Fibroblast of mammary gland (primary cell): Measurements from ENCODE around the gene KLK7.

Experiments
- DNase-seq: peaks from one replicate; pipeline ENCODE4 v3.0.0-alpha.2; 2010; ENCODE audit warnings: low read depth
- H3K4me3 ChIP-seq: 2 replicates; pipeline ENCODE4 v1.5.1; 2011; ENCODE audit warnings: low read depth, mild to moderate bottlenecking, low read length, moderate library complexity; ENCODE audit not compliant: control insufficient read depth
- TF ChIP-seq, protein P1 (sequence below): conservative IDR thresholded peaks from 2 replicates; pipeline ENCODE4 v1.5.1; 2011; ENCODE audit warnings: low read depth, low read length, inconsistent platforms; ENCODE audit not compliant: control insufficient read depth, insufficient read depth

Gene KLK7

DNA sequence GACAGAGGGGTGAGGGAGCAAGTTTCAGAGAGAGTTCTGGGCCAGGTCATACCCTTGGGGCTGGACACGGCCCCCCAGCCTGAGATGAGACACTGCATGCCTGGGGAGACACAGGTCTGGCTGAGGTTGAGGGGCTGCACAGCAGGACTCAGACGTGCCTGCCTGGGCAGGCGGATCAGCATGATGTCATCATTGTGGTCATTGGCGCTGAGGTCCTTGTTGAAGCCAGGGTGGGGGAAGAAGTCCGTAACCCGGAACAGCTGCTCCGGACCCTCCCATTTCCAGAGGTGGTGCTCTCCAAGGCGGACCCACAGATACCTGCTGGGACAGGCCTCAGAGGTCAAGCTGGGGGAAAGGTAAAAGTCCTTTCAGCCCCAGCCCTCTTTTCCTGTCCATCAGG, 22.7 kb upstream of the KLK7 start:
- TF ChIP-seq, protein P1, sequence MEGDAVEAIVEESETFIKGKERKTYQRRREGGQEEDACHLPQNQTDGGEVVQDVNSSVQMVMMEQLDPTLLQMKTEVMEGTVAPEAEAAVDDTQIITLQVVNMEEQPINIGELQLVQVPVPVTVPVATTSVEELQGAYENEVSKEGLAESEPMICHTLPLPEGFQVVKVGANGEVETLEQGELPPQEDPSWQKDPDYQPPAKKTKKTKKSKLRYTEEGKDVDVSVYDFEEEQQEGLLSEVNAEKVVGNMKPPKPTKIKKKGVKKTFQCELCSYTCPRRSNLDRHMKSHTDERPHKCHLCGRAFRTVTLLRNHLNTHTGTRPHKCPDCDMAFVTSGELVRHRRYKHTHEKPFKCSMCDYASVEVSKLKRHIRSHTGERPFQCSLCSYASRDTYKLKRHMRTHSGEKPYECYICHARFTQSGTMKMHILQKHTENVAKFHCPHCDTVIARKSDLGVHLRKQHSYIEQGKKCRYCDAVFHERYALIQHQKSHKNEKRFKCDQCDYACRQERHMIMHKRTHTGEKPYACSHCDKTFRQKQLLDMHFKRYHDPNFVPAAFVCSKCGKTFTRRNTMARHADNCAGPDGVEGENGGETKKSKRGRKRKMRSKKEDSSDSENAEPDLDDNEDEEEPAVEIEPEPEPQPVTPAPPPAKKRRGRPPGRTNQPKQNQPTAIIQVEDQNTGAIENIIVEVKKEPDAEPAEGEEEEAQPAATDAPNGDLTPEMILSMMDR = no peak
- H3K4me3 ChIP-seq = no peak overlapping the region
- DNase-seq = no peak

DNA sequence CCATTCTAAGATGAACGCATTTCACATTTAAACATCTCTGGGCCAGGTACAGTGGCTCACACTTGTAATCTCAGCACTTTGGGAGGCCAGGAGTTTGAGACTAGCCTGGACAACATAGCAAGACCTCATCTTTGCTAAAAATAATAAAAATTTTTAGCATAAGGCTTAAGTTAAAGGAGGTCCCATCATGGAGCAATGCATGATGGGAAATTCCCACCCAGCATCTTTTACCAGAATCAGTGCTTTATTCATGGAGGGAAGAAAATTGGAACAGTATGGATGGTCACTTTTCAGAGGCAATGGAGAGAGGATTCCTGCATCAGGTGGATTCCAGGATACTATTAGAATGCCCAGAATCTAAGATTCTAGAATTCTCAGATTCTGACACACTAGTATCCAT, 21.5 kb upstream of the KLK7 start:
- DNase-seq = no peak
- TF ChIP-seq, protein P1 = no peak
- H3K4me3 ChIP-seq = no peak overlapping the region

GRCh38 chr19:51003316-51003715, 19.6 kb upstream of the KLK7 start:
- no peak overlapping the region for H3K4me3 ChIP-seq
- no peak for DNase-seq
- TF ChIP-seq, protein P1 = no peak

DNA sequence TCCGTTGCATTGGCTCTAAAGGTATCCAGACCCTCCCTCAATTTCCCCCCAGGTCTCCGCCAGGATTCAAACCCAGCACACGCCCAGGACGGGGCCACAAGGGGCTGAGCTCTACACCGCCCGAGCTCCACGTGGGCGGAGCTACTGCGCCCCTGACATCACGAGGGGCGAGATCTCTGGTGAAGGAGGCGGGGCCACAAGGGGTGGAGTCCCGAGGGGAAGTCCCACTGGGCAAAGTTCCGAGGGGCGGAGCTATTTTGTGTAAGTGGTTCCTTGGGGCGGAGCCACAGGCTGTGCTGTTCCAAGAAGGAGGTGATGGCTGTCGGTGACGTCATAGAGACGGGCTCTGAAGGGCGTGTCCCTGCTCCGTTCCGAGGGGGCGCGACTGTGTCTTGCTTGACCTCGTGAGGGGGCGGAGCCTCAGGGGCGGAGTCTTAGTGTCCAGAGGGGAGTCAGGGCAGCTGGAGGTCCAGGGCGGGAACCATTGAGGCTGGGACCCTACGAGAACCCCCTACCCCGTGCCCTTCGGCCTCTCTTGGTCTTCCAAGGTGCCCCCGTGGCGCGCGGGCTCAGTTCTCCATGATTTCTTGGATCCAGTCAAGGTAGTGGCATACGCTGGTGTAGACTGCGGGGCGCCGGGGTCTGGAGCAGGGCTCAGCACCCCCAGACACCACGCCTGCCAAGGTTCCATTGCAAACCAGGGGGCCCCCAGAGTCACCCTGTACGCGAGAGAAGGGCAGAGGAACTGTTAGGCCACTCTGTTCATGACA, 19.0 kb upstream of the KLK7 start:
- peak; percentile 47 for DNase-seq
- TF ChIP-seq, protein P1 = no peak
- no peak overlapping the region for H3K4me3 ChIP-seq

- H3K4me3 ChIP-seq = no peak overlapping the region
- TF ChIP-seq, protein P1 = no peak
- DNase-seq = no peak
Measured at GRCh38 chr19:51002089-51002532, 18.4 kb upstream of the KLK7 start.

- no peak for DNase-seq
- TF ChIP-seq, protein P1 = no peak
- H3K4me3 ChIP-seq = no peak within 1 kb of the TSS
Measured at GRCh38 chr19:51001515-51001914, 17.8 kb upstream of the KLK7 start, which contains the start of gene KLK8. TSS of gene KLK8 (minus strand) at chr19:51001604. CDS start at chr19:51001167, 437 bp downstream.
